ELR (cell line): ENCODE data around the gene UBQLN4.
A peak's percentile ranks its signal among the peaks of the same experiment; 100 is the strongest.

Experiments
- DNase-seq: peaks from one replicate; pipeline ENCODE4 v3.0.0-alpha.2; 2015; ENCODE audit warnings: low read depth

The UBQLN4 gene

DNA sequence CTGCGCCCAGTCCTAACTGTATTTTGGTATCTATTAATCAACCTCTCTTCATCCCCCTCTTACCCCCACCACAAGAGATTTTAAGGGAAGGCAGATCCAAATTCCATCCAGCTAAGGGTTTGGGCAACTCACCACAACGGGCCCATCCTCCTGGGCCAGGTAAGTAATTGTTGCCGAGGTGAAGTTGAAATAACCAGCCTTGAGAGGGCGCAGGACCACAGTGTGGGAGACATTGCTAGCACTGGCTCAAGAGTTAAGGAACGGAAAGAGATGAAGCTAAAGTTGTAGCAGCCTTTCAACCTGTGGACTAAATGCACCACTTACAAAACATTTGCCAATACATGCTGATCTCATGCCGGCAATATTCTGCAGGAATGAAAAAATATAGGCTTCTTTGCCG lies 38.8 kb downstream of the UBQLN4 start:
- no peak for DNase-seq

DNA sequence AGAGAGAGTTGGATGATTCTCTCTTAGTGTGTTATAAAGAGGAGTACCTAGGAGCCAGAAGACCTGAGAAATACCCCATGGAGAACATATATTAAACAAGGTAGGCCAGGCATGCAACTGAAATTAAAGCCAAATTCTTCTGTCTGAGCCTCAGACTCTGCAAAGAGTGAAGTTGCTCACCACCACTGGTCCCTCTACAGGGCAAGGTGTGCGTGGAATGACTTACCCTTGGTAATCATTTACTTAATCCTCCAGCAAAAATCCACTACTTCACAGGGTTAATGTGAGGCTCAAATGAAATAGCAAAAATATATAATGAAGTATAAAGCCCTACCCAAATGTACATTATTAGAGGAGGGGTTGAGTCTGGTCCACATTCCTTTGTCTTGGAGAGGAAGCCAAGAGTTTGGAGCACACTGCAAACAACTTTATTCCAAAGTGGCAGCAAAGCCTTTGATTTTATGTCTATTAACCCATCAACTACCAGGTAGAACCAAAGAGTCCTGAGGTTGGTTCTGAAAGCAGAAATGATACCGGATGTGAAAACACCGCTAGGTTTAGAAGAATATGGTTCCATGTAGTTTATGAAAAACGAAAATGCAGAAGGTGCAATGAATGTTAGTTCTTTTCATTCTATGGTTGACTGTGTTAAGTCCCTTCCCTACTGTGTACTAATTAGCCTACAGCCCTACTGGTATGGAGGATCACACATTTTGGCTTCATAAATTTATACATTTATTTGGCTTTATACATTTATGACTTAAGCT lies 41.4 kb downstream of the UBQLN4 start:
- no peak for DNase-seq

DNA sequence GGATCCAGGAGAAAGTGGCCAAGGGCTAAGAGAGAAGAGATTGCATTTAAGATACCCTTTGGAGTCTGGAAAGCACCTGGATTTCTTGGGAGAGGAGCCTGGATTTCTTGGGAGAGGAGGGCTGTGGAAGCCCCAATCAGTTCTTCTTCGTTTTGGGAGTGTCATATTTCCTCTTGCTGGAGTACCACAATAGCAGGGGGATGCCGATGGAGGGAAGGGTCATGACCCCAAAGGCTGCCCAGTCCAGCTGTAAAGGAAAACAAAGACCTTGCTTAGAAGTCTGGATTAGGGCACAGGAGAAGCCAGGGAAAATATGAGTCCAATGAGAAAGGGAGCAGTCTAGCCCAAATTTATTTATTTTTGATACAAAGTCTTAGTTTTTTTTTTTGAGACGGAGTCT lies 44.2 kb downstream of the UBQLN4 start:
- no peak for DNase-seq

DNA sequence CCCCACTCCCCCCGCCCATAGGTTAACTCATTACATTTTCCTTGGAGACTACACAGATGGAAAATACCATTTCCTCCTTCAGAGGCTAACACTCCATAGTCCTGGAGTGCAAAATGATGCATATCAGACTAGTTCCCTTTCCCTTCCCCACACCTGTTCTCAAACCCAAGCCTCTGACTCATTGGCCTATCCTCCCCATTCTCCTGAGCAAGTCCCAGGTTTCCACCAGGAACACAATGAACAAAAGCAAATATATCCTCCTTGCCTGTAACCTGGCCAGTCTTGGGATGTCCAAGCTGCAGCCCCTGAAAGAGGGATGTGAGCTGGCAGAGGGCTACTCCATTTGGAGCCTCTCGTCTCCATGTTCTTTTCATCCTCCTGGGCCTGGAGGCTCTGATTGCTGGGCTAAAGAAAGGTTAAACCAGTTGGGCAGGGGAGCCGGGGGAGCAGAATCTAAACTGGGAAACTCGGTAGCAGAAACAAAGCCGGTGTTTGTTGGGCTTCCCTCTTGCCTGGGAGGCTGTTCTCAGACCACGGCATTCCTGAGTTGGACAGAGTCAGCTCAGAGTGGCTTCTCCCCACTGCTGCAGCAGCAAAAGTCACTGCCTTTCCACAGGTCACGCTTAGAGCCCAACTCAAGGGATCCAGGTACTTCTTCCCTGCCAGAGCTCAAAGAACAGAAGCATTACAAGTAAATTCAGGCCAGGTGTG lies 46.8 kb downstream of the UBQLN4 start:
- DNase-seq = peak; percentile 28

DNA sequence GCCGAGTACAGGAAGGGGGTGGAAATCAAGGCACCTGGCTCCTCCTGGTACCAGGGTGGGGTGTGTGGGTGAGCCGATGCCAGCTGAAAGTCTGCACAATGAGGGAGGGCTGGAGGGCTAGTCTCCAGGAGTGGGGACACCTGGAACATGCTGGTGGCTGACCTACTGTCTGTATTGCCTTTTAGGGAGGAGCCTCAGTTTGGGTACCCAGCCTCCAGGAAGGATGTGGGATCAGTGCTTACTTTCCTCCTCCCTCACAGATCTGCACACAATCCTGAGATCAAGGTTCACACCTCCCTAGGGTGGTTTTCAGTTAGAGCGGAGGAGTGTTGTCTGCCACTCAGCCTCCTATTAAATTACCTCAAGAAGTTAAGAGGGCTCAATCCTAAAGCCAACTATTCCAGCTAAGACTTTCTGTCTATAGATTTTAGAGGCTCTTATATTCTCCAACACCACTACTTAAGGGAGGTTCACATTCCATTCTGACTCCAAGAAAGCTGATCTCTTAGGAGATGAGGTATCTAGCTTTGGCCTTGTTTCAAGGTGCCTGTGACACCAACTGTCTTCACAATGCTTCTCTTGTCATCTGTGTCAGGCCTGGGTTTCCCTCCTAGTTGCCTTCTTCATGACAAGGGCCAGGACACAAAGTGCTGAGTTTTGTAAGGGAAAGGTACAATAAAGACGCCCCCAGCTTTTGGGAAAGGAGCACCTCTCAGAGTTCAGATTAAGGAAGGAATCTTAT lies 48.6 kb downstream of the UBQLN4 start:
- DNase-seq = no peak

DNA sequence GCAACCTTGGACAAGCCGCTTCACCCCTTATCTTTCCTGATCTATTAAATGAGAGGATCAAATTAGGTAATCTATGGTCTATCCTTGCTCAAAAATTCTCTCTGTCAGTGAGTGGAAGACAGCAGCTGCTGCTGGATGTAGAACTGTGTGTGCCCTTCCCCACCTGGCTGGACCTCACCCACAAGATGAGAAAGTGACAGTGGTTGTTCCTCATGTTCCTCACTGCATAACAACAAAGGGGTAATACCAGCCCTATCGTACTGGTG lies 49.7 kb downstream of the UBQLN4 start:
- DNase-seq = no peak

DNA sequence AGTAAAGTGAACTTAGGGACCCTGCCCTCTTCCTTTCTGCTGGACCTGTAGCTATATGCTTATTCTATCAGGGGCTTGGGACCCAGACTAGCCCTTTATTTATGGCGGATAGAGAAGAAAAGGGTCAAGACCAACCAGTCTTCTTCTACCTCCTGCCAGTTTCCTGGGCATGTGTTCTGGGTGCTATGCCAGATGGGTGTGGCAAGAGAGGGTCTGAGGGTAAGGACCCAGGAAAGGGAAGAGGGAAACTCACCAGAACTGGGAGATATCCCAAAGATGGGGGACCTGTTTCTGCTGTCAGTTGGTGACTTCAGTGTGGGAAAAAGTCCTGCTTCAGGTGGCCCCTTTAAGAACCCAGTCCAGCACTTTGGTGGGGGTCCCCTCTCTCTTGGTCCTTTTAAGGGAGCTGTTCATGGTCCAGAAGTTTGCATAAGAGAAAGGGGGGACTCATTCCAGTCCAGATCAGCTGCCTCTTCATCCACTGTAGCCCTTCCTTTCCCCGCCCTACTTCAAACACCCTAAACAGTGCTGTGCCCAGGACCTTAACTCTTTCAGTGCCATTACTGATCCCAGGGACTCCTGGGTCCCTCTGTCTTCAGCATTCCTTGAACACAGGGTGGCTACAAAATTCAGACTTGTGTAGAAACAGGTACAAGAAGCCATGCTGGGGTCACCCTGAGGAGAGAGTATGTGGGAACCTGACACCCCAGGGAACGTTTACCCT lies 51.2 kb downstream of the UBQLN4 start:
- DNase-seq = no peak

DNA sequence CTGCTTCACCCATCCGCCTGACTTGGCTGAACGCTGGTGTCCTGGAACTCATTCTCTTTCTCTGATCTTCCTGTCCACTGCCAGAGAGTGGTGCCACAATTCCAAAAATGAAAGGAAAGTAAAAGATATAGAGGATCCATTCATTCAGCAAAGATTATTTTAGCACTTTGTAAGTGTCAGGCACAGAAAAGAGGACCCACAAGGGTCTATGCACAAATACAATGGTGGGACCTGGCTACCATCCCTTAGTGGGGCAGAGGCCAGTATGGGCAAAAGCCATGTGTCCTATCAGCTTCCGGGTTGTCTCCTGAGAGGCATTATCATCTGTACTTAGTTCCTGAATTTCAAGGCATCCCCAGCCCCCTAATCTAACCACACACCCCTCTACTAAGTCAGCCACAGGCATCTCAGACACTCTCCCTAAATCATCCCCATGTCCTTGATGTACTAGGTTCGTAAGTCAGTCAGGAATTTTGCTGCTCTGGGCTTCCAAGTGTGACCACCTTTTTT lies 51.9 kb downstream of the UBQLN4 start:
- DNase-seq = no peak

DNA sequence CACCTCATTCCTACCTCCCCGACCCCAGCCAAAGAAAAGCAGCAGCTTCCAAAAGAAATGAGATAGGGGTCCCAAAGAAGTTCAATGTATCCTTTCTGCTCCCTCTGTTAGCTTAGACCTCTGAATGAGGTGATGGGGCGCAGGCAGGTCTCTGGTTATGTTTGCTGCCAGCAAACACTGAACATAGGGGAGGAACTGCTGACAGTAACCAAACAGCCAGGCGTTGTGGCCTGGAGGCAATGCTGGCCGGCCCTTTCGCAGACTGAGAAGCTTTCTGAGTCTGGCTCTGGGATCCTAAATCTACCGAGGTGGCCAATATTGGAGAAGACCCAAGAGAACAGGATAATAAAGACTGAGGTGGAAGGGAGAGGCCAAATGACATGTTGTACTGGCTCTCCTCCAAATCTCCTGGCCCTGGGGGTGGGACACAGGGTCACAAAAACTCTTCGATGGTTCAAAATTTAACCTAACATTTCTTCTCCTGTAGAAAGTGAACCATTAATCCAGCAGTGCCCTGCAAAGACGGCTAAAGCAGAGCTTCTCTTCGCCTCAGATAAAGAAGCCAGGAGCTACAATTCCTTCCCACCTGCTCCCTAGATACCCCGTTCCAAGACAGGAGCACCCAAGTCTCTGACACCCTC lies 52.5 kb downstream of the UBQLN4 start:
- DNase-seq = no peak

DNA sequence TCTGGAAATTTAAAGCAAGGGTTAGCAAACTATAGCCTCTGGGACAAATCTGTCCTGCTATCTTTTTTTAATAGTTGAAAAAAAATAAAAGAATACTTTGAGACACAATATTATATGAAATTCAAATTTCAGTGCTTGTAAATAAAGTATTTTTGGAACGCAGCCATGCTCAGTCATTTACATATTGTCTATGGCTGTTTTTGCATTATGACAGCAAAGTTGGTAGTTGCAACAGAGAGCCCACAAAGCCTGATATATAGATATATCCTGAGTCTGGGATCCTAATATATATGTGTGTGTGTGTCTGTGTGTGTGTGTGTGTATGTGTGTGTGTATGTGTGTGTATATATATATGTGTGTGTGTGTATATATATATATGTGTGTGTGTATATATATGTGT lies 53.6 kb downstream of the UBQLN4 start:
- no peak for DNase-seq

DNA sequence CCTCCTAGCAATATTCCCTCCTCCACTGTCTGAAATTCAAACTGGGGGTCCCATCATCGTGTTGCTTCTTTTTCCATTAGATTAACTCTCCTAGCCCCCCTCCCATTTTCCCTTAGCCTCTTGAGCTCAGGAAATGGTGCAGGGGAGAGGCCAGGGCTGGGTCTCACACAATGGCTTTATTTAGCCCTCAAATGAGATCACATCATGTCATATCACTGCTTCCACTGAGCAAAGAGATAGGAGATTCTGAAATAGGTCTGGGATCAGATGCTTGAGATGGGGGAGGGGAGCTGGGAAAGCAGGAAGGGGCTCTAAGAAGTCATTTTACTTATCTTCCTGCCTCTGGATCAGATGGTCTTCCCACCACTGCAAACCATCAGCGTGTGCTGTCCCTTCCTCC lies 57.4 kb downstream of the UBQLN4 start:
- DNase-seq = no peak

DNA sequence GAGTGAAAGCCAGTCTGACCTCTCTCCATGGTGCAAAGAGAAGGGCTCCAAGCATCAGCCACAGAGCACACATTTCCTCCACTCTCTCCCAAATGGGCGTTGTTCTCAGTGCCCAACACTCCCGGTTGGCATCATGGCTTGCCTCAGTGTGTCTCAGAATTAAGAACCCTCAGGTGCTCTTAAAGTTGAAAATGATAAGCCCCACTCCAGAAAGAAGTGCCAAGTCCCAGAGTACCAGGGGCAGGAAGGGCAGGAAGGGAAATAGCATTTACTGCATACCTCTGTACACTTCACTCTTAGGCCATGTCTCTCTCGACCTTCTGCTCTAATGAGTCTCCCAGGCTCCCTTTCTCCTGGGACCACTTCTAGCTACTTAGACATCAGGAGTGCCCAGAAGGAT lies 60.0 kb downstream of the UBQLN4 start:
- DNase-seq = no peak

DNA sequence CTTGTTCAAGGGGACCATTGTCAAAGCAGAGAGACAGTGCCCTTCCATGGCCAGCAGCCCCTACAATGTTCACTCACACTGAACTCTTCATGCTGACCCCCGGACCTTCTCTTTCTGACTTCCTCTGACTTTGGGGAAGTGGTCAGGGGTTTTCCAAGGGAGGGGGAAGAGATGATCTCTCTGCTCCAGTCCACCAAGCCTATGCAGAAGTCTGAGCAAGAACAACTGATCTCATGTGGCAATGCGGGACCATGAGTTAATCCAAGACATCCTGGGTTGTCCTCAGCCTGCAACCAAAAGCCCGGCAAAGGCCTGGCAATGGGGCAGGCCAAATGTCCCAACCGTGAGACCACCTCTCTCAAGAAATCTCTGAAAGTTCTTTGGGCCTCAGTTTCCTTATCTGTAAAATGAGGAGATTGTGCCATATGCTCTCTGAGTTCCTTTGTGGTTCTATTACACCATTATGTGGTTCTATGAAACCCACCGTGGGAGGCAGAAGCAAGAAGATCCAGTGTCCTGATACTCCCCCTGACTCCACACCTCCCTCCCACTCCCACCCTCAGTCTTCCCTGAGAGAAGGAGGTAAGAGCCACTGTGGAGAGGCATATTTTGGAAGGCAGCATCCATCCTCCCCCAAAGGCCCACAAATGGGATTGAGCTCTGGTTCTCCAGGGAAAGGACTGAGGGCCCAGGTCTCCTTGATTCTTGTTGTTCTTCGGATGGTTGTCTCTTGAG lies 63.4 kb downstream of the UBQLN4 start:
- DNase-seq = no peak

DNA sequence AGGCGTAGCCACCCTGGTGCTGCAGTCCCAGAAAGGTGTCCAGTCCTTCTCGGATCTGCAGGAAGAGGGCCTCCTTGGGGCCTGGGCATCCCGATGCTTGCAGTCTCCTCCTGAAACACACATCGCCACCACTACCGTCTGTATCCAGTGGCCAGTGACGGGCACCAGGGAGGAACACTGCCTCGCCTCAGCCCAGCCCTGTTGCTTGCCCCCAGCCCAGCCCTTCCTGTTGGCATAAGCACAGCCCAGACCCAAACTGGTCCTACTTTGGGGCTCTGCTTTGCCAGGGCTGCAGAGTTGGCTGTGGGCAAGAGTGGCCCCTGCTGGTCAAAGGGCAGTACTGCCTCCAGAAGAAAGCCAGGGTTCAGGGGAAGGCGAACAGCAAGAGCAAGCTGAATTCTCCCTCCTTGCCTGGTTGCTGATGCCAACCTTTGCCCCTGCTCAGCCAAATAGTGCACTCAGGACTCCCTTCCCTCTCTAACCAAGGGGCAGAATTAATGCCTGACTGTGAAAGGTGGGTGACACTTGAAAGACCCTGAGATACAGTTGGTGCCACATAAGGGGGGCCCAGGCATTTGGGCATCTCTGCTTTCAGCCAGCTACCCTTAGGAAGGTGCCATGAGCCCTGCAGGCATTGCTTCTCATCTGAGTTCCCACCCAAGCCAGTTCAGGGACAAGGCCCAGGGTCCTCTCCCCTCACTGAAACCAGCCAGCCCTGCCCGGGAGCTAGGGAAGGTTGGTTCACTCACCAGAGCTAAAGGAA lies 64.2 kb downstream of the UBQLN4 start:
- peak; percentile 75 for DNase-seq
